ENCODE results near the gene KIF3A.

DNA sequence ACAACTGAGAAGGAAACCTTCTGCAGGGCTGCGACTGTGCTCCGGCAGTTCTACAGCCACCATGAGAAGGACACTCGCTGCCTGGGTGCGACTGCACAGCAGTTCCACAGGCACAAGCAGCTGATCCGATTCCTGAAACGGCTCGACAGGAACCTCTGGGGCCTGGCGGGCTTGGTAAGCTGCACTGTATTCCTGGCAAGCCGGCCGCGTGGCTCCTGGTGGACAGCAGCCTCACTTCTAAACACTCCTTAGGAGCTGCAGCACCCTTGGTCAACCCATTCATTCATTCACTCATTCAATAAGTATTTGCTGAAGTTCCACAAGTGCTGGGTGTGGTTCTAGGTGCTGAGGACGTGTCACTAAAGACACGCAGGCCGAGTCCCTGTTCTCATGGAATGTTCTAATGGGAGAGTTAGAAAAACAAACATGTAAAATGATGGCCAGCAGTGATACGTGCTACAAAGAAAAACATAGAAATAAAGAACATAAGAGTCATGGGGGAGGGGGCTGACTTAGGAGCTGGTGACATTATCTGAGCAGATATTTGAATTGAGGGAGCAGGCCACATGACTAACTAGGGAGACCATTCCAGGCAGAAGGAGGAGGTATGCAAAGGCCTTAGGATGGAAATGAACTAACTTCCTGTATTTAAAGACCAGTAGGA lies 57.5 kb downstream of the KIF3A start:
- TF ChIP-seq, protein P1, sequence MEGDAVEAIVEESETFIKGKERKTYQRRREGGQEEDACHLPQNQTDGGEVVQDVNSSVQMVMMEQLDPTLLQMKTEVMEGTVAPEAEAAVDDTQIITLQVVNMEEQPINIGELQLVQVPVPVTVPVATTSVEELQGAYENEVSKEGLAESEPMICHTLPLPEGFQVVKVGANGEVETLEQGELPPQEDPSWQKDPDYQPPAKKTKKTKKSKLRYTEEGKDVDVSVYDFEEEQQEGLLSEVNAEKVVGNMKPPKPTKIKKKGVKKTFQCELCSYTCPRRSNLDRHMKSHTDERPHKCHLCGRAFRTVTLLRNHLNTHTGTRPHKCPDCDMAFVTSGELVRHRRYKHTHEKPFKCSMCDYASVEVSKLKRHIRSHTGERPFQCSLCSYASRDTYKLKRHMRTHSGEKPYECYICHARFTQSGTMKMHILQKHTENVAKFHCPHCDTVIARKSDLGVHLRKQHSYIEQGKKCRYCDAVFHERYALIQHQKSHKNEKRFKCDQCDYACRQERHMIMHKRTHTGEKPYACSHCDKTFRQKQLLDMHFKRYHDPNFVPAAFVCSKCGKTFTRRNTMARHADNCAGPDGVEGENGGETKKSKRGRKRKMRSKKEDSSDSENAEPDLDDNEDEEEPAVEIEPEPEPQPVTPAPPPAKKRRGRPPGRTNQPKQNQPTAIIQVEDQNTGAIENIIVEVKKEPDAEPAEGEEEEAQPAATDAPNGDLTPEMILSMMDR (IDR thresholded peaks at IDR 0.05) = no peak
- no peak for TF ChIP-seq POLR2AphosphoS5 (IDR thresholded peaks at IDR 0.05)
